Heart left ventricle (tissue), 13 donors: Measurements from ENCODE around the gene KIF2A.

Experiments used
- CTCF ChIP-seq, 12 donors: fragments of 200-600 bp; sonication (generic) in 4 of 12; IDR thresholded peaks; one replicate each; pipeline versions ENCODE4 v1.5.0 to v1.8.0; 2018 to 2022; ENCODE audit warnings: antibody characterized with exemption in 12 of 12, mild to moderate bottlenecking in 5 of 12
- POLR2A ChIP-seq, 2 donors: fragments of 450-650 bp; IDR thresholded peaks; one replicate each; pipeline ENCODE4 v1.6.1; 2017; ENCODE audit warnings: antibody characterized with exemption in 2 of 2, mild to moderate bottlenecking in 2 of 2, moderate library complexity in 2 of 2
- donor health status: ischemic (EF 13 %, LVEDD 7.1; RV severe dilation, severe dysfunction).
- donor health status: DM: no; HTN: yes; CAD: no.
- donor health status: DM: no; HTN: no; CAD: no.
- donor health status: ischemic (EF 25% LVEDD 6.9; RV normal size, moderate dysfunction).
- donor health status: ischemic (EF 25% LVEDD 5.7; RV mildly dilated, moderate dysfunction).
- donor health status: ischemic (EF 35%, LVEDD 5.7; RV mildly dilated, moderate dysfunction).
- donor health status: nonischemic (EF 11% LVEDD 7.7; RV severe dilation, severe dysfunction).
- donor health status: DM: yes; HTN: yes; CAD: no.
- donor health status: PGD.
- donor health status: ischemic (EF 29% LVEDD 5.4; RV normal size, mild dysfunction).
- donor health status: nonischemic (EF 23%, LVEDD 6.1; RV moderate dilation, normal function).

GRCh38 chr5:62341783-62342475 lies 35.9 kb downstream of the KIF2A start:
- TF ChIP-seq CTCF (IDR thresholded peaks at IDR 0.05): no peak
- no peak for TF ChIP-seq POLR2A (IDR thresholded peaks at IDR 0.05)
